T-helper 9 cell (primary cell): ENCODE data around the gene FETUB.
"Not testable (repeated sequence)": the region's sequence is repeated elsewhere in the genome, so short reads cannot be mapped to it uniquely, and the experiment has no call there.

Source experiments
- DNase-seq: peaks from one replicate; pipeline ENCODE4 v3.0.0-alpha.2; 2020

The FETUB gene

GRCh38 chr3:186683979-186684378 is 43.8 kb downstream of the FETUB start:
- DNase-seq = no peak

- DNase-seq = not testable (repeated sequence)
These were observed 46.3 kb downstream of the FETUB start for GRCh38 chr3:186686475-186686874.

GRCh38 chr3:186687120-186687651 is 47.0 kb downstream of the FETUB start:
- DNase-seq = no peak

GRCh38 chr3:186690304-186690703 is 50.1 kb downstream of the FETUB start:
- not testable (repeated sequence) for DNase-seq

- DNase-seq = no peak
These were observed 51.5 kb downstream of the FETUB start for GRCh38 chr3:186691676-186692075.

GRCh38 chr3:186693843-186694242 is 53.6 kb downstream of the FETUB start:
- DNase-seq = no peak

GRCh38 chr3:186694288-186695032 is 54.3 kb downstream of the FETUB start:
- DNase-seq = no peak

- no peak for DNase-seq
These were observed 56.3 kb downstream of the FETUB start for GRCh38 chr3:186696522-186696921.

GRCh38 chr3:186697510-186697909 is 57.3 kb downstream of the FETUB start:
- DNase-seq = no peak

- DNase-seq = no peak
These were observed 60.1 kb downstream of the FETUB start for GRCh38 chr3:186700267-186700666.

- not testable (repeated sequence) for DNase-seq
These were observed 62.3 kb downstream of the FETUB start for GRCh38 chr3:186702451-186702850.
